ENCODE results near the gene GPATCH1. TPM values are rescaled to one million over a fixed set of nuclear protein-coding genes. Genes with fewer than 3 reads are reported as not detected.
"Not testable (repeated sequence)": the region's sequence is repeated elsewhere in the genome, so short reads cannot be mapped to it uniquely, and the experiment has no call there.

GPATCH1 gene
- total and polyA plus RNA-seq, 2 donors from 2014 or later = 4.3 to 9.1 TPM

- H3K4me1 ChIP-seq (ENCODE audit: control insufficient read depth in 2 of 3, insufficient read depth in 2 of 3, low read depth in 1 of 3, low read length in 3 of 3) = no peaks in the 10 kb centered on the region
- H3K27ac ChIP-seq (ENCODE audit: low read depth in 2 of 2, low read length in 2 of 2) = no peak overlapping the region
- no peak overlapping the region for H3K4me3 ChIP-seq (ENCODE audit: low read length in 3 of 3)
- peaks cover 0 to 14% (median 9%) of the 10 kb centered on the region in 3 donors for H3K36me3 ChIP-seq (ENCODE audit: control insufficient read depth in 2 of 3, insufficient read depth in 3 of 3, low read length in 3 of 3)
- H3K9me3 ChIP-seq (ENCODE audit: control insufficient read depth in 2 of 3, insufficient read depth in 1 of 3, low read length in 3 of 3) = no peaks in the 10 kb centered on the region
- peak; percentile 81 for TF ChIP-seq CTCF (IDR thresholded peaks at IDR 0.05; ENCODE audit: borderline replicate concordance, extremely low read depth, insufficient read depth)
- intact Hi-C loops (cut with DNase I) = no loop called here
- H3K27me3 ChIP-seq (ENCODE audit: control insufficient read depth, insufficient read depth, low read length) = no peaks in the 10 kb centered on the region
- H3K9ac ChIP-seq (ENCODE audit: low read length in 3 of 3) = no peak overlapping the region
- DNase-seq (peak in 3 of 5 donors; percentile 54 to 76 (median 63)), FAIRE-seq (no peak)
Measured at GRCh38 chr19:33125929-33126388, 45.0 kb downstream of the GPATCH1 start.

- DNase-seq; H3K9ac ChIP-seq (ENCODE audit: low read length in 3 of 3); H3K9me3 ChIP-seq (ENCODE audit: control insufficient read depth in 2 of 3, insufficient read depth in 1 of 3, low read length in 3 of 3); H3K27ac ChIP-seq (ENCODE audit: low read depth in 2 of 2, low read length in 2 of 2); H3K4me3 ChIP-seq (ENCODE audit: low read length in 3 of 3); H3K4me1 ChIP-seq (ENCODE audit: control insufficient read depth in 2 of 3, insufficient read depth in 2 of 3, low read depth in 1 of 3, low read length in 3 of 3); FAIRE-seq; intact Hi-C loops (cut with DNase I); H3K27me3 ChIP-seq (ENCODE audit: control insufficient read depth, insufficient read depth, low read length): not testable (repeated sequence)
- peaks cover 0 to 14% (median 9%) of the 10 kb centered on the region in 3 donors for H3K36me3 ChIP-seq (ENCODE audit: control insufficient read depth in 2 of 3, insufficient read depth in 3 of 3, low read length in 3 of 3)
Measured at GRCh38 chr19:33126712-33127111, 45.7 kb downstream of the GPATCH1 start.

DNA sequence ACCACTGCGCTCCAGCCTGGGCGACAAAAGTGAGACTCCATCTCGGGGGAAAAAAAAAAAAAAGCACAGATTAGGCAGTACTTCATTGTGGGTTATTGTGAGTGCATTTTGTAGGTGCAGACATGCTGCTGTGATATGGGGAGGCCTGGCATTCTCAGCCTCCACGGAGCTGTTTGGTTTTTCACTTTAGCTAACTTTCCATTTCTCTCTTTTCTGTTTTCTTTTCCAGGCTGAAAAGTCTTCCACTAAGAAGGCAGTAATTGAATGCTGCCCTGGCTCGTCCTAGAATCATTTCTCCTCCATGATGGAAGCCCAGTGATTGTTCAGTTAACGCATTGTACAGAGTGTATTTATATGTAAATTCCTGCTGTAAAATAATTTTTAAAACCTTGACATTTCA lies 48.9 kb downstream of the GPATCH1 start:
- intact Hi-C loops (cut with DNase I) = no loop called here
- FAIRE-seq (no peak), DNase-seq (no peak)
- Histone ChIP-seq H3K36me3 (ENCODE audit: control insufficient read depth in 2 of 3, insufficient read depth in 3 of 3, low read length in 3 of 3) (peaks cover 0 to 14% (median 4%) of the 10 kb centered on the region in 3 donors), H3K4me3 (ENCODE audit: low read length in 3 of 3) (no peak overlapping the region), H3K9ac (ENCODE audit: low read length in 3 of 3) (no peak overlapping the region), H3K27ac (ENCODE audit: low read depth in 2 of 2, low read length in 2 of 2) (no peak overlapping the region), H3K4me1 (ENCODE audit: control insufficient read depth in 2 of 3, insufficient read depth in 2 of 3, low read depth in 1 of 3, low read length in 3 of 3) (no peaks in the 10 kb centered on the region), H3K9me3 (ENCODE audit: control insufficient read depth in 2 of 3, insufficient read depth in 1 of 3, low read length in 3 of 3) (no peaks in the 10 kb centered on the region), H3K27me3 (ENCODE audit: control insufficient read depth, insufficient read depth, low read length) (no peaks in the 10 kb centered on the region)
- no peak for TF ChIP-seq CTCF (IDR thresholded peaks at IDR 0.05; ENCODE audit: borderline replicate concordance, extremely low read depth, insufficient read depth)

DNA sequence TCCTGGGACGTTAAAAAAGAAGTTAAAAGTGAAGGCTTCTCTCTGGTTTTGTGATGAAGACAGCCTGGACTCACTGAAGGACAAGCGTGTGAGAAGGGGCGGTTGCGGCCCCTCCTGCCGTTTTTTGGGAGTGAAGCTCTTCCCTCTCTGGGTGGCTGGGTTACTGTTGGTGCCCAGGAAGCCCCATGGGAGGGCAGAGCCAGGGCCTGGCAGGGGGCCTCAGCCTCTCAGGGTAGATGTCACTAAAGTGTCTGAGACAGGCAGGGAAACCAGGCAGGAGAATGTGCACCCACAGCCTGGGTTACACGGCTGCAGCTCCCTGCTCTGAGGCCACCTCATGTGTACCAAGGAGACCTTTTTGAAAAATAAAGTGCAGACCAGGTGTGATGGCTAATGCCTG lies 49.5 kb downstream of the GPATCH1 start:
- no peaks in the 10 kb centered on the region for H3K9me3 ChIP-seq (ENCODE audit: control insufficient read depth in 2 of 3, insufficient read depth in 1 of 3, low read length in 3 of 3)
- TF ChIP-seq CTCF (IDR thresholded peaks at IDR 0.05; ENCODE audit: borderline replicate concordance, extremely low read depth, insufficient read depth) = no peak
- peaks cover 0 to 14% (median 4%) of the 10 kb centered on the region in 3 donors for H3K36me3 ChIP-seq (ENCODE audit: control insufficient read depth in 2 of 3, insufficient read depth in 3 of 3, low read length in 3 of 3)
- H3K4me1 ChIP-seq (ENCODE audit: control insufficient read depth in 2 of 3, insufficient read depth in 2 of 3, low read depth in 1 of 3, low read length in 3 of 3) = no peaks in the 10 kb centered on the region
- FAIRE-seq (no peak), DNase-seq (no peak)
- no peak overlapping the region for H3K4me3 ChIP-seq (ENCODE audit: low read length in 3 of 3)
- no peak overlapping the region for H3K9ac ChIP-seq (ENCODE audit: low read length in 3 of 3)
- H3K27me3 ChIP-seq (ENCODE audit: control insufficient read depth, insufficient read depth, low read length) = no peaks in the 10 kb centered on the region
- H3K27ac ChIP-seq (ENCODE audit: low read depth in 2 of 2, low read length in 2 of 2) = no peak overlapping the region
- intact Hi-C loops (cut with DNase I) = no loop called here

Measured in kidney (tissue), 14 donors.